Fibroblast of mammary gland (primary cell): ENCODE data around the gene C10orf105.

Experiments used
- DNase-seq: peaks from one replicate; pipeline ENCODE4 v3.0.0-alpha.2; 2010; ENCODE audit warnings: low read depth
- H3K4me3 ChIP-seq: 2 replicates; pipeline ENCODE4 v1.5.1; 2011; ENCODE audit warnings: low read depth, mild to moderate bottlenecking, low read length, moderate library complexity; ENCODE audit not compliant: control insufficient read depth
- CTCF ChIP-seq: conservative IDR thresholded peaks from 2 replicates; pipeline ENCODE4 v1.5.1; 2011; ENCODE audit warnings: low read depth, low read length, inconsistent platforms; ENCODE audit not compliant: control insufficient read depth, insufficient read depth

The C10orf105 gene

GRCh38 chr10:71690094-71690720, 29.4 kb downstream of the C10orf105 start:
- no peak for DNase-seq
- H3K4me3 ChIP-seq = no peak overlapping the region
- TF ChIP-seq CTCF = no peak

- TF ChIP-seq CTCF = no peak
- H3K4me3 ChIP-seq = no peak overlapping the region
- DNase-seq = no peak
Measured at GRCh38 chr10:71688256-71688655, 31.3 kb downstream of the C10orf105 start.

GRCh38 chr10:71687480-71687879, 32.1 kb downstream of the C10orf105 start:
- TF ChIP-seq CTCF = no peak
- DNase-seq = no peak

GRCh38 chr10:71687077-71687476, 32.5 kb downstream of the C10orf105 start:
- no peak for TF ChIP-seq CTCF
- no peak for DNase-seq
- no peak overlapping the region for H3K4me3 ChIP-seq

More at GRCh38 chr10:71687480-71687879, 32.1 kb downstream of the C10orf105 start:
- no peak overlapping the region for H3K4me3 ChIP-seq

GRCh38 chr10:71685554-71686232, 33.9 kb downstream of the C10orf105 start:
- TF ChIP-seq CTCF = no peak
- no peak overlapping the region for H3K4me3 ChIP-seq
- no peak for DNase-seq

GRCh38 chr10:71684356-71685173, 35.0 kb downstream of the C10orf105 start:
- no peak for DNase-seq
- no peak overlapping the region for H3K4me3 ChIP-seq
- no peak for TF ChIP-seq CTCF
